Germinal center (tissue), 1 donor: Measurements from ENCODE around the gene MT2A.

Source experiments
- DNase-seq: peaks from one replicate; pipeline ENCODE4 v3.0.0; 2012; ENCODE audit warnings: mixed read lengths, low spot score

The MT2A gene

GRCh38 chr16:56639045-56639444 lies 30.7 kb downstream of the MT2A start:
- no peak for DNase-seq

- no peak for DNase-seq
These were observed 31.7 kb downstream of the MT2A start for GRCh38 chr16:56640076-56640475.

- no peak for DNase-seq
These were observed 32.8 kb downstream of the MT2A start for GRCh38 chr16:56641166-56641565.

- peak; percentile 57 for DNase-seq
These were observed 34.8 kb downstream of the MT2A start for GRCh38 chr16:56643080-56643778.

- no peak for DNase-seq
These were observed 35.4 kb downstream of the MT2A start for GRCh38 chr16:56643833-56644232.

GRCh38 chr16:56645311-56645710 lies 36.9 kb downstream of the MT2A start:
- no peak for DNase-seq

GRCh38 chr16:56645838-56646237 lies 37.5 kb downstream of the MT2A start:
- no peak for DNase-seq

- no peak for DNase-seq
These were observed 39.5 kb downstream of the MT2A start for GRCh38 chr16:56647641-56648431.

- DNase-seq, result no peak
These were observed 40.9 kb downstream of the MT2A start for GRCh38 chr16:56649271-56649670.

GRCh38 chr16:56649820-56650219 lies 41.4 kb downstream of the MT2A start:
- no peak for DNase-seq

- DNase-seq, result no peak
These were observed 43.2 kb downstream of the MT2A start, which contains the start of gene MT1B for GRCh38 chr16:56651586-56651985. TSS of gene MT1B (plus strand) at chr16:56651886. CDS start at chr16:56651954, 68 bp downstream.

- no peak for DNase-seq
These were observed 44.2 kb downstream of the MT2A start for GRCh38 chr16:56652600-56652999.

GRCh38 chr16:56653218-56653617 lies 44.8 kb downstream of the MT2A start:
- no peak for DNase-seq

- DNase-seq, result peak; percentile 54
These were observed 49.4 kb downstream of the MT2A start, which contains the start of gene MT1F for GRCh38 chr16:56657555-56658326. TSS of gene MT1F (plus strand) at chr16:56657959. CDS start at chr16:56658059, 100 bp downstream.

- DNase-seq, result no peak
These were observed 50.0 kb downstream of the MT2A start for GRCh38 chr16:56658327-56658875.
